CD8-positive, alpha-beta memory T cell (primary cell): ENCODE measurements around the gene TDRD12. TPM values are rescaled to one million over a fixed set of nuclear protein-coding genes. Genes with fewer than 3 reads are reported as not detected.
"Not testable (repeated sequence)": the region's sequence is repeated elsewhere in the genome, so short reads cannot be mapped to it uniquely, and the experiment has no call there.

ENCODE experiments used
- CTCF ChIA-PET: fragments of 350-600 bp; sonication (Branson Sonifier 250); formaldehyde crosslinking; loops from one replicate; lab custom pipeline; 2021; ENCODE audit warnings: antibody characterized with exemption; lab: Charles Lee
- POLR2A ChIA-PET: fragments of 350-600 bp; sonication (Branson Sonifier 250); formaldehyde crosslinking; loops from one replicate; lab custom pipeline; 2021; ENCODE audit warnings: antibody characterized with exemption; lab: Charles Lee
- DNase-seq, 5 donors: peaks; one replicate each; pipeline versions ENCODE4 v3.0.0 to v3.0.0-alpha.2; 2020 to 2022; ENCODE audit warnings: mixed read lengths in 1 of 5
- H3K27ac ChIP-seq: one replicate; pipeline ENCODE4 v1.7.0; 2013; ENCODE audit warnings: low read depth, mild to moderate bottlenecking, low read length, moderate library complexity
- H3K27me3 ChIP-seq: 2 replicates; pipeline ENCODE4 v1.7.0; 2013; ENCODE audit warnings: low read length, mild to moderate bottlenecking; ENCODE audit not compliant: insufficient read depth, poor library complexity, severe bottlenecking
- H3K36me3 ChIP-seq: 2 replicates; pipeline ENCODE4 v1.7.0; 2013; ENCODE audit warnings: mild to moderate bottlenecking, low read length, moderate library complexity; ENCODE audit not compliant: insufficient read depth
- H3K4me1 ChIP-seq: 2 replicates; pipeline ENCODE4 v1.7.0; 2013; ENCODE audit warnings: mild to moderate bottlenecking, low read length, moderate library complexity; ENCODE audit not compliant: insufficient read depth
- H3K4me3 ChIP-seq: 2 replicates; pipeline ENCODE4 v1.7.0; 2013; ENCODE audit warnings: mild to moderate bottlenecking, low read length
- H3K9me3 ChIP-seq: 2 replicates; pipeline ENCODE4 v1.7.0; 2013; ENCODE audit warnings: mild to moderate bottlenecking, low read length
- H3K27ac Mint-ChIP-seq, 8 donors: one replicate each; pipeline ENCODE4 v1.8.0; 2020 to 2021; ENCODE audit warnings: mixed read lengths in 8 of 8, mild to moderate bottlenecking in 6 of 8, inconsistent platforms in 3 of 8, moderate library complexity in 3 of 8
- H3K27me3 Mint-ChIP-seq, 2 donors: one replicate each; pipeline ENCODE4 v1.8.0; 2020 to 2021; ENCODE audit warnings: mixed read lengths in 2 of 2, mild to moderate bottlenecking in 1 of 2, moderate library complexity in 1 of 2
- H3K36me3 Mint-ChIP-seq, 3 donors: one replicate each; pipeline ENCODE4 v1.8.0; 2020 to 2021; ENCODE audit warnings: mixed read lengths in 3 of 3, inconsistent platforms in 1 of 3, mild to moderate bottlenecking in 1 of 3
- H3K4me1 Mint-ChIP-seq, 3 donors: one replicate each; pipeline ENCODE4 v1.8.0; 2020 to 2021; ENCODE audit warnings: mixed read lengths in 3 of 3, inconsistent platforms in 1 of 3, mild to moderate bottlenecking in 1 of 3
- H3K4me3 Mint-ChIP-seq, 7 donors: one replicate each; pipeline ENCODE4 v1.8.0; 2020 to 2021; ENCODE audit warnings: mixed read lengths in 7 of 7, mild to moderate bottlenecking in 6 of 7, moderate library complexity in 4 of 7, inconsistent platforms in 2 of 7
- H3K9me3 Mint-ChIP-seq, 5 donors: one replicate each; pipeline ENCODE4 v1.8.0; 2020 to 2022; ENCODE audit warnings: mixed read lengths in 5 of 5, mild to moderate bottlenecking in 3 of 5, moderate library complexity in 2 of 5, inconsistent platforms in 1 of 5
- polyA plus RNA-seq: library from polyadenylated mRNA; unstranded; fragments of 300-500 nt; fragmentation: Illumina TruSeq; gene quantifications from one replicate; pipeline ENCODE4 v1.2.3, GENCODE V29; 2021
- total RNA-seq, 2 experiments: library from RNA; stranded (reverse); gene quantifications; one replicate each; pipeline ENCODE4 v1.2.3, GENCODE V29; 2021

TDRD12 gene
- total and polyA plus RNA-seq, 3 experiments from 2014 or later: 0.15 to 0.21 (median 0.20) TPM

DNA sequence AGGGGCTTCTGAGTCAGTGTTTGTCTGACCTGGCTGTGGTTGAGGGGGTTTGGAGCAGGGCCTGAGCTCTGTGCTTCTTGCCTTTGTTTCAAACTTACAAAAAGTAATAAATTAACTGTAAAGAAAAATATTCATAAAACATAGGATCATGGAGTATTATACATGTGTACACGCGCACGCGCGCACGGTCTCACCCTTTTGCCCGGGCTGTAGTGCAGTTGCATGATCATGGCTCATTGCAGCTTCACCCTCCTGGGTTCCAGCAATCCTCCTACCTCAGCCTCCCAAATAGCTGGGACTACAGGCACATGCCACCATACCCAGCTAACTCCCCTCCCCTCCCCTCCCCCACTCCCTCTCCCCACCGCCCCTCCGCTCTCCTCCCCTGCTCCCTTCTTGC, 23.5 kb downstream of the TDRD12 start:
- Histone ChIP-seq H3K36me3 (no peaks in the 10 kb centered on the region), H3K4me1 (peaks cover 25% of the 10 kb centered on the region), H3K27ac (no peak overlapping the region), H3K4me3 (no peak overlapping the region), H3K9me3 (peaks cover 4% of the 10 kb centered on the region), H3K27me3 (no peaks in the 10 kb centered on the region)
- Mint-ChIP-seq H3K4me3 (no peak overlapping the region), H3K36me3 (no peaks in the 10 kb centered on the region), H3K9me3 (no peaks in the 10 kb centered on the region), H3K27me3 (peaks cover 4 to 18% of the 10 kb centered on the region in 2 donors), H3K27ac (no peak overlapping the region), H3K4me1 (peaks cover 3 to 6% (median 4%) of the 10 kb centered on the region in 3 donors)
- ChIA-PET POLR2A (no interaction called here), CTCF (no interaction called here)
- no peak for DNase-seq

DNA sequence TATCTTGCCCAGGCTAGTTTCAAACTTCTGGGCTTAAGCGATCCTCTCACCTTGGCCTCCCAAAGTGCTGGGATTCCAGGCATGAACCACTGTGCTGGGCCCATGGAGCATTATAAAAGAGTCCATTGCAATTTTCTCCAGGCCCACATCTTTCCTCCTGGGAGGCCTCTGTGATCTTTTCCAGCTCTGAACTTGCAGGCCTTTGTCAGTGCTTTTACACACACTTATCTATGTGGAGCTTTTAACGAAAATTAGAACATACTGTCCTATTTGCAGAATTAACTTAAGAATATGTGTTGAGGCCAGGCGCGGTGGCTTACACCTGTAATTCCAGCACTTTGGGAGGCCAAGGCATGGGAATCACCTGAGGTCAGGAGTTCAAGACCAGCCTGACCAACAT, 23.9 kb downstream of the TDRD12 start:
- peaks cover 7 to 10% (median 7%) of the 10 kb centered on the region in 3 donors for H3K4me1 Mint-ChIP-seq
- CTCF ChIA-PET: no interaction called here
- Histone ChIP-seq H3K4me3 (no peak overlapping the region), H3K9me3 (peaks cover 4% of the 10 kb centered on the region), H3K4me1 (peaks cover 28% of the 10 kb centered on the region), H3K27me3 (no peaks in the 10 kb centered on the region), H3K27ac (no peak overlapping the region), H3K36me3 (no peaks in the 10 kb centered on the region)
- no peak overlapping the region for H3K4me3 Mint-ChIP-seq
- POLR2A ChIA-PET: no interaction called here
- H3K27me3 Mint-ChIP-seq: peaks cover 2 to 18% of the 10 kb centered on the region in 2 donors
- DNase-seq: no peak
- no peaks in the 10 kb centered on the region for H3K36me3 Mint-ChIP-seq
- H3K27ac Mint-ChIP-seq: no peak overlapping the region
- no peaks in the 10 kb centered on the region for H3K9me3 Mint-ChIP-seq

DNA sequence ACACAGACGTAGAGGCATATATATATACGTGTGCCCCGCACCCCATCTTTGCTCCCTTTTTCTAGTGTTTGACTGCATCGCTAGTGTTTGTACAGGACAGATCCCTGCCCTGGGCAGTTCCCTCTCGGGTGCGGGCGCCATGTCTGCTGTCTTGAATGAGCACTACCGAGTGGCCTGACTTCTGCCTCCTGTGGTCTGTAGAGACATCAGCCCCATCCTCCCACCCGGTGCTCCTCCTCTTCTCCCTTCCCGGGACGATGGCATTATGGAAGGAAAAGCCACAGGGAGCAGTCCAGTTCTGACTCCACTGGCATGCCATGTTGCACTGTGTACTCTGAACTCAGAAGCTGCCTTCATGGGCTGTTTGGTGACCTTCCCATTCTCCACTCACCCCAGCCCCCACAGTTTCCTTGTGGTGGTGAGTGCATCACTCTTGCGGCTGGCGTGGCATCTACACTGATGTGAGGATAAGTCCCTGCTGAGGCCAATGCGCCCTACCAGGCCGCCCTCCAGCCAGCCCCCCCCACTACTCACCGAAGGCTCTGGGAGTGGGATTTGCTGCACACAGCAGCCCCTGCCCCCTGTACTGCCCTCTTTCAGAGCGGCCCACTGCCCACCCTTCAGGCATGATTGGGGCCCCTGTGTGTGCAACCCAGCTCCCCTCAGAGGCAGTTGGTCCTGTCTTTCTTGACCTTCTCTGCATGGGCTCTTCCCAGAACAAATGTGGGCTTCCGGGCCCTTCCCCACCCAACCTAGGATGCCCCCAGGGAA, 25.2 kb downstream of the TDRD12 start:
- no peak overlapping the region for H3K4me3 ChIP-seq
- peaks cover 4% of the 10 kb centered on the region for H3K9me3 ChIP-seq
- no peaks in the 10 kb centered on the region for H3K36me3 ChIP-seq
- no peak for DNase-seq
- CTCF ChIA-PET: interaction anchor here (0.8 kb wide), 1 partner anchor 49 kb away, joined by 3 read pairs; no protein-coding TSS in a partner anchor
- Mint-ChIP-seq H3K4me3 (no peak overlapping the region), H3K27me3 (peaks cover 2 to 11% of the 10 kb centered on the region in 2 donors), H3K9me3 (no peaks in the 10 kb centered on the region), H3K36me3 (no peaks in the 10 kb centered on the region), H3K27ac (peak overlapping the region in 1 of 8 donors; percentile 84), H3K4me1 (peaks cover 7 to 16% (median 11%) of the 10 kb centered on the region in 3 donors)
- no peaks in the 10 kb centered on the region for H3K27me3 ChIP-seq
- POLR2A ChIA-PET: no interaction called here
- H3K4me1 ChIP-seq: peaks cover 36% of the 10 kb centered on the region
- H3K27ac ChIP-seq: no peak overlapping the region

DNA sequence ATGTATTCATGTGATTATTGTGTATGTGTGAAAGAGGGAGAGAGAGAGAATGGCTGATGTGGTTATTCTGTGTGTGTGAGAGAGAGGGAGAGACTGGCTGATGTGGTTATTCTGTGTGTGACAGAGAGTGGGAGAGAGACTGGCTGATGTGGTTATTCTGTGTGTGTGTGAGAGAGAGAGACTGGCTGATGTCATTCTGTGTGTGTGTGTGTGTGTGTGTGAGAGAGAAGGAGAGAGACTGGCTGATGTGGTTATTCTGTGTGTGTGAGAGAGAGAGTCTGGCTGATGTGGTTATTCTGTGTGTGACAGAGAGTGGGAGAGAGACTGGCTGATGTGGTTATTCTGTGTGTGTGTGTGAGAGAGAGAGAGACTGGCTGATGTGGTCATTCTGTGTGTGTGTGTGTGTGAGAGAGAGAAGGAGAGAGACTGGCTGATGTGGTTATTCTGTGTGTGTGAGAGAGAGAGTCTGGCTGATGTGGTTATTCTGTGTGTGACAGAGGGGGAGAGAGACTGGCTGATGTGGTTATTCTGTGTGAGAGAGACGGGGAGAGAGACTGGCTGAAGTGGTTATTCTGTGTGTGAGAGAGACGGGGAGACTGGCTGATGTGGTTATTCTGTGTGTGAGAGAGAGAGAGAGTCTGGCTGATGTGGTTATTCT, 26.2 kb downstream of the TDRD12 start:
- H3K27ac ChIP-seq, H3K4me3 ChIP-seq, H3K9me3 ChIP-seq, H3K9me3 Mint-ChIP-seq, POLR2A ChIA-PET, H3K36me3 Mint-ChIP-seq, H3K36me3 ChIP-seq, H3K27me3 Mint-ChIP-seq, H3K4me3 Mint-ChIP-seq, H3K27me3 ChIP-seq, H3K27ac Mint-ChIP-seq: not testable (repeated sequence)
- CTCF ChIA-PET: interaction anchor here (0.8 kb wide), 1 partner anchor 50 kb away, joined by 3 read pairs; no protein-coding TSS in a partner anchor
- H3K4me1 Mint-ChIP-seq: peaks cover 7 to 16% (median 11%) of the 10 kb centered on the region in 3 donors
- H3K4me1 ChIP-seq: peaks cover 36% of the 10 kb centered on the region
- peak in 4 of 5 donors; percentile 19 to 83 (median 76) for DNase-seq

DNA sequence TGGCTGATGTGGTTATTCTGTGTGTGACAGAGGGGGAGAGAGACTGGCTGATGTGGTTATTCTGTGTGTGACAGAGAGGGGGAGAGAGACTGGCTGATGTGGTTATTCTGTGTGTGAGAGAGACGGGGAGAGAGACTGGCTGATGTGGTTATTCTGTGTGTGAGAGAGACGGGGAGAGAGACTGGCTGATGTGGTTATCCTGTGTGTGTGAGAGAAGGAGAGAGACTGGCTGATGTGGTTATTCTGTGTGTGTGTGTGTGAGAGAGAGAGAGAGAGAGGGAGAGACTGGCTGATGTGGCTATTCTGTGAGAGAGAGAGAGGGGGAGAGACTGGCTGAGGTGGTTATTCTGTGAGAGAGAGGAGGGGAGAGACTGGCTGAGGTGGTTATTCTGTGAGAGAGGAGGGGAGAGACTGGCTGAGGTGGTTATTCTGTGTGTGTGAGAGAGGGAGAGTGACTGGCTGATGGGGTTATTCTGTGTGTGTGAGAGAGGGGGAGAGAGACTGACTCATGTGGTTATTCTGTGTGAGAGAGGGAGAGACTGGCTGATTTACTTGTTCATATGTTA, 27.1 kb downstream of the TDRD12 start:
- H3K27me3 Mint-ChIP-seq, H3K9me3 Mint-ChIP-seq, CTCF ChIA-PET, POLR2A ChIA-PET, H3K9me3 ChIP-seq, H3K36me3 ChIP-seq, H3K27ac Mint-ChIP-seq, H3K36me3 Mint-ChIP-seq, H3K27ac ChIP-seq, H3K27me3 ChIP-seq, H3K4me3 Mint-ChIP-seq, H3K4me3 ChIP-seq: not testable (repeated sequence)
- peak in 4 of 5 donors; percentile 35 to 85 (median 79) for DNase-seq
- H3K4me1 ChIP-seq: peaks cover 36% of the 10 kb centered on the region
- H3K4me1 Mint-ChIP-seq: peaks cover 7 to 16% (median 11%) of the 10 kb centered on the region in 3 donors

DNA sequence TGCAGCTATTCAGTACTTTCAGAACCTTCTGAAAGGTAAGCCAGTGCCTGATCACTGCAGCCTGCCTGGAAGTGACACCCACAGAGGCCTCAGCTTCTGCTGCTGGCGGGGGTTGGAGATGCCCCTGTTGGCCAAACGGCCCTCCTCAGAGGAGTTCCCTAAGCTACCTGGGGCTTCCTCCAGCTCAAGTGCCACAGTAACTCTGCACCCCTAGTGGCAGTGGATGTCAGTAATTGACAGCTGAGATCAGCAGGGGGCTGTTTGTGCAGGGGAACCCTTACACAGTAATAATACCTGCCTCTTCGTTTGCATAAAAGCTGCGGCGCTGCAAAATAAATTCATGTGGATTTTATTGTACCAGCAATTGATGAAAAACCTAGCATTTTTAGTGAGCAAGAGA, 28.9 kb downstream of the TDRD12 start:
- peak overlapping the region in 1 of 8 donors; percentile 42 for H3K27ac Mint-ChIP-seq
- no peak overlapping the region for H3K27ac ChIP-seq
- peak overlapping the region in 1 of 7 donors; percentile 15 for H3K4me3 Mint-ChIP-seq
- no peaks in the 10 kb centered on the region for H3K36me3 Mint-ChIP-seq
- no peaks in the 10 kb centered on the region for H3K36me3 ChIP-seq
- ChIA-PET POLR2A (no interaction called here), CTCF (interaction anchor here (1.1 to 1.4 kb wide), 3 partner anchors 15 to 65 kb away, joined by 3 to 4 read pairs (median 4); no protein-coding TSS in a partner anchor)
- H3K4me1 Mint-ChIP-seq: peaks cover 7 to 16% (median 11%) of the 10 kb centered on the region in 3 donors
- H3K9me3 Mint-ChIP-seq: no peaks in the 10 kb centered on the region
- H3K4me3 ChIP-seq: no peak overlapping the region
- no peaks in the 10 kb centered on the region for H3K27me3 ChIP-seq
- H3K4me1 ChIP-seq: peaks cover 36% of the 10 kb centered on the region
- peaks cover 3 to 8% of the 10 kb centered on the region in 2 donors for H3K27me3 Mint-ChIP-seq
- peak in 1 of 5 donors; percentile 22 for DNase-seq
- peaks cover 4% of the 10 kb centered on the region for H3K9me3 ChIP-seq

DNA sequence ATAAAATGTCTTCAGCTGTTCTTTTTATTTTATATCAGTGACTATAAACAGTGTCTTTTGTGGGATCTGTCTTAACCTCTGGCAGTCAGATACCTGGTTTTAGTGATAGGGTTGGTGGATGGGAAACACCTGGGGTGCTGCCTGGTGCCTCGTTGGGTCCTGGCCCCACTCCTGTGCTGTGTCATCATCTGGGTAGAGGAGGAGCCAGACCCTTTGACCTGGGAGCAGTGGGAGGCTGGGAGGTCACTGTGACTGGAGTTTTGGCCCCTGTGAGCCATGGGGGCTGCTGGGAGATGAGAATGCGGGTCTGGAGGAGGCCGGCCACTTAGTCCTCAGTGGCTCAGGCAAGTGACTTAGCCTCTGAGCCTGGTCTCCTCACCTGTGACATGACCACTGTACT, 29.4 kb downstream of the TDRD12 start:
- peaks cover 7 to 16% (median 11%) of the 10 kb centered on the region in 3 donors for H3K4me1 Mint-ChIP-seq
- POLR2A ChIA-PET: no interaction called here
- Histone ChIP-seq H3K36me3 (no peaks in the 10 kb centered on the region), H3K4me3 (no peak overlapping the region), H3K9me3 (peaks cover 4% of the 10 kb centered on the region), H3K27ac (no peak overlapping the region), H3K4me1 (peaks cover 36% of the 10 kb centered on the region), H3K27me3 (no peaks in the 10 kb centered on the region)
- CTCF ChIA-PET: interaction anchor here (1.1 to 1.4 kb wide), 2 partner anchors 54 to 65 kb away, joined by 3 to 4 read pairs; no protein-coding TSS in a partner anchor
- H3K27ac Mint-ChIP-seq: peak overlapping the region in 1 of 8 donors; percentile 37
- no peaks in the 10 kb centered on the region for H3K36me3 Mint-ChIP-seq
- no peak overlapping the region for H3K4me3 Mint-ChIP-seq
- peaks cover 3 to 8% of the 10 kb centered on the region in 2 donors for H3K27me3 Mint-ChIP-seq
- H3K9me3 Mint-ChIP-seq: no peaks in the 10 kb centered on the region
- DNase-seq: no peak

DNA sequence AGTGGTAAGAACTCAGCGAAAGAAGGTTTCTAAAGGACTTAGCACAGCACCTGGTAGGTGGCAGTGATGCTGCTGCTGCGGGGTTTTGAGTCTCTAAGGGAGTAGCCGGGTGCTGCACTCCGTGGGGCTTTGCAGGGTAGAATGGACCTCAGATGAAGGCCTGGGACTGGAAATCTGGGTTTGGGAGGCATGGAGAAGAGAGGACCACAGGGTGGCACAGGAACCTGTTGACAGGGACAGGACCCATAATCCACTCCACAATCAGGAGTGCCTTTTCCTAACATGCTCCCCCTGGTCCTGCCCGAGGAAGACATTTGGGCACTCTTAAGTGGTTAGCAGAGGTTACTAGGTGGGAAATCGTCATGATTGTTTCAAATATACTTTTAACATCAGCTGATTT, 29.8 kb downstream of the TDRD12 start:
- ChIA-PET POLR2A (no interaction called here), CTCF (no interaction called here)
- H3K4me1 Mint-ChIP-seq: peaks cover 7 to 16% (median 11%) of the 10 kb centered on the region in 3 donors
- no peaks in the 10 kb centered on the region for H3K9me3 Mint-ChIP-seq
- peak overlapping the region in 1 of 8 donors; percentile 37 for H3K27ac Mint-ChIP-seq
- peaks cover 4% of the 10 kb centered on the region for H3K9me3 ChIP-seq
- no peaks in the 10 kb centered on the region for H3K27me3 ChIP-seq
- H3K4me3 ChIP-seq: no peak overlapping the region
- no peaks in the 10 kb centered on the region for H3K36me3 ChIP-seq
- peaks cover 3 to 8% of the 10 kb centered on the region in 2 donors for H3K27me3 Mint-ChIP-seq
- peak overlapping the region in 1 of 7 donors; percentile 41 for H3K4me3 Mint-ChIP-seq
- H3K4me1 ChIP-seq: peaks cover 36% of the 10 kb centered on the region
- no peak overlapping the region for H3K27ac ChIP-seq
- H3K36me3 Mint-ChIP-seq: no peaks in the 10 kb centered on the region
- DNase-seq: no peak
